Stimulated activated CD8-positive, alpha-beta memory T cell treated with anti-CD3 and anti-CD28 coated beads, Interleukin-7, amount 100 ng/mL, for 1 hour (primary cell): ENCODE measurements around the gene CIITA.
"Not testable (repeated sequence)": the region's sequence is repeated elsewhere in the genome, so short reads cannot be mapped to it uniquely, and the experiment has no call there.

Source experiments
- DNase-seq, 2 donors: peaks; one replicate each; pipeline ENCODE4 v3.0.0-alpha.2; 2020; ENCODE audit warnings: low read depth in 2 of 2

Gene CIITA

GRCh38 chr16:10876799-10877341 lies at the start of gene CIITA:
CIITA (plus strand) TSS chr16:10877202; CDS start chr16:10877331, 129 bp downstream.
- DNase-seq: peak in 1 of 2 donors; percentile 24

GRCh38 chr16:10827691-10828341 lies 49.2 kb upstream of the CIITA start:
- no peak for DNase-seq

GRCh38 chr16:10828851-10829366 lies 48.1 kb upstream of the CIITA start:
- DNase-seq: no peak

GRCh38 chr16:10829390-10830098 lies 47.5 kb upstream of the CIITA start:
- DNase-seq: not testable (repeated sequence)

- not testable (repeated sequence) for DNase-seq
Measured at GRCh38 chr16:10830240-10830639, 46.8 kb upstream of the CIITA start.

- no peak for DNase-seq
Measured at GRCh38 chr16:10831894-10832886, 44.8 kb upstream of the CIITA start.

GRCh38 chr16:10833271-10833670 lies 43.7 kb upstream of the CIITA start:
- DNase-seq: no peak

- no peak for DNase-seq
Measured at GRCh38 chr16:10834130-10834529, 42.9 kb upstream of the CIITA start.

- no peak for DNase-seq
Measured at GRCh38 chr16:10834766-10835165, 42.2 kb upstream of the CIITA start.

- DNase-seq: no peak
Measured at GRCh38 chr16:10835281-10835931, 41.6 kb upstream of the CIITA start.

GRCh38 chr16:10836174-10836853 lies 40.7 kb upstream of the CIITA start:
- no peak for DNase-seq

- DNase-seq: no peak
Measured at GRCh38 chr16:10838621-10839278, 38.3 kb upstream of the CIITA start.

GRCh38 chr16:10839279-10839666 lies 37.7 kb upstream of the CIITA start:
- DNase-seq: no peak

GRCh38 chr16:10840703-10841102 lies 36.3 kb upstream of the CIITA start:
- no peak for DNase-seq

GRCh38 chr16:10846213-10846998 lies 30.6 kb upstream of the CIITA start:
- DNase-seq: no peak

- DNase-seq: no peak
Measured at GRCh38 chr16:10847176-10847575, 29.8 kb upstream of the CIITA start.

GRCh38 chr16:10849736-10850477 lies 27.1 kb upstream of the CIITA start:
- no peak for DNase-seq

- no peak for DNase-seq
Measured at GRCh38 chr16:10850478-10850850, 26.5 kb upstream of the CIITA start.

GRCh38 chr16:10851512-10851911 lies 25.5 kb upstream of the CIITA start:
- DNase-seq: no peak
